GM21528 (cell line): ENCODE results near the gene SLC35F3.
A peak's percentile ranks its signal among the peaks of the same experiment; 100 is the strongest.
"Not testable (repeated sequence)": the region's sequence is repeated elsewhere in the genome, so short reads cannot be mapped to it uniquely, and the experiment has no call there.

Source experiments
- ATAC-seq: cut with Tn5 transposase; IDR thresholded peaks from one replicate; pipeline ENCODE4 v1.9.1; 2021; ENCODE audit warnings: mild to moderate bottlenecking, moderate library complexity; ENCODE audit not compliant: unreplicated experiment, low FRiP score

SLC35F3 gene

GRCh38 chr1:233904633-233905415, at the start of gene SLC35F3:
SLC35F3 (plus strand) TSS chr1:233904676.
- ATAC-seq = no peak

GRCh38 chr1:233859446-233859845, 45.0 kb upstream of the SLC35F3 start:
- ATAC-seq = no peak

GRCh38 chr1:233863901-233864545, 40.5 kb upstream of the SLC35F3 start:
- ATAC-seq = no peak

GRCh38 chr1:233864578-233864977, 39.9 kb upstream of the SLC35F3 start:
- no peak for ATAC-seq

GRCh38 chr1:233865216-233865615, 39.3 kb upstream of the SLC35F3 start:
- no peak for ATAC-seq

GRCh38 chr1:233865902-233866301, 38.6 kb upstream of the SLC35F3 start:
- ATAC-seq = no peak

GRCh38 chr1:233867028-233867427, 37.4 kb upstream of the SLC35F3 start:
- no peak for ATAC-seq

- ATAC-seq = no peak
These were observed 36.0 kb upstream of the SLC35F3 start for GRCh38 chr1:233868461-233868860.

GRCh38 chr1:233869680-233870079, 34.8 kb upstream of the SLC35F3 start:
- no peak for ATAC-seq

GRCh38 chr1:233873666-233874065, 30.8 kb upstream of the SLC35F3 start:
- ATAC-seq = no peak

- no peak for ATAC-seq
These were observed 24.6 kb upstream of the SLC35F3 start for GRCh38 chr1:233879841-233880240.

- ATAC-seq = no peak
These were observed 20.8 kb upstream of the SLC35F3 start for GRCh38 chr1:233883671-233884070.

GRCh38 chr1:233884461-233885151, 19.9 kb upstream of the SLC35F3 start:
- no peak for ATAC-seq

- ATAC-seq = no peak
These were observed 19.1 kb upstream of the SLC35F3 start for GRCh38 chr1:233885196-233885920.

- ATAC-seq = not testable (repeated sequence)
These were observed 13.3 kb upstream of the SLC35F3 start for GRCh38 chr1:233891151-233891550.

- ATAC-seq = peak; percentile 99
These were observed 6.9 kb upstream of the SLC35F3 start for GRCh38 chr1:233897325-233898162.

GRCh38 chr1:233901495-233901894, 3.0 kb upstream of the SLC35F3 start:
- no peak for ATAC-seq

GRCh38 chr1:233905416-233906051, 1.1 kb downstream of the SLC35F3 start:
- ATAC-seq = no peak

- ATAC-seq = no peak
These were observed 2.7 kb downstream of the SLC35F3 start for GRCh38 chr1:233907151-233907550.
